ENCODE data around the gene HDAC6. TPM values are rescaled to one million over a fixed set of nuclear protein-coding genes. Genes with fewer than 3 reads are reported as not detected.

HDAC6 gene
- polyA plus RNA-seq, 1 donor from 2014 or later = 161 TPM

- no peak overlapping the region for H3K4me2 ChIP-seq (ENCODE audit: low read length)
- TF ChIP-seq REST (IDR thresholded peaks at IDR 0.05; ENCODE audit: borderline replicate concordance) (no peak), EP300 (conservative IDR thresholded peaks at IDR 0.05; ENCODE audit: poor library complexity, severe bottlenecking) (no peak)
- H3K27ac ChIP-seq (ENCODE audit: low read length) = no peak overlapping the region
- no peaks in the 10 kb centered on the region for H3K27me3 ChIP-seq (ENCODE audit: insufficient read depth, low read depth, low read length)
- no peaks in the 10 kb centered on the region for H3K9me3 ChIP-seq (ENCODE audit: low read length)
- H3K79me2 ChIP-seq (replicated peaks; ENCODE audit: insufficient read depth, low read length) = no peaks in the 10 kb centered on the region
- H2AFZ ChIP-seq (ENCODE audit: low read depth, low read length) = no peak overlapping the region
- no peak overlapping the region for H3K4me3 ChIP-seq (ENCODE audit: low read length)
- H3K36me3 ChIP-seq (ENCODE audit: insufficient read depth, low read length) = no peaks in the 10 kb centered on the region
- no peaks in the 10 kb centered on the region for H4K20me1 ChIP-seq (ENCODE audit: insufficient read depth)
- H3K9me2 ChIP-seq (ENCODE audit: insufficient read depth, low read length) = no peaks in the 10 kb centered on the region
- H3F3A ChIP-seq (ENCODE audit: insufficient read depth, low read length, poor library complexity, severe bottlenecking) = no peaks in the 10 kb centered on the region
- H3K9ac ChIP-seq (ENCODE audit: low read length) = no peak overlapping the region
Observed at GRCh38 chrX:48785540-48786214, 16.2 kb upstream of the HDAC6 start.

- Histone ChIP-seq H3K27ac (ENCODE audit: low read length) (no peak within 1 kb of the TSS), H3F3A (ENCODE audit: insufficient read depth, low read length, poor library complexity, severe bottlenecking) (no peaks in the 10 kb centered on the region), H4K20me1 (ENCODE audit: insufficient read depth) (no peaks in the 10 kb centered on the region), H3K9me3 (ENCODE audit: low read length) (no peaks in the 10 kb centered on the region), H3K79me2 (replicated peaks; ENCODE audit: insufficient read depth, low read length) (no peaks in the 10 kb centered on the region), H2AFZ (ENCODE audit: low read depth, low read length) (no peak within 1 kb of the TSS), H3K36me3 (ENCODE audit: insufficient read depth, low read length) (no peaks in the 10 kb centered on the region), H3K4me3 (ENCODE audit: low read length) (no peak within 1 kb of the TSS), H3K9me2 (ENCODE audit: insufficient read depth, low read length) (no peaks in the 10 kb centered on the region), H3K27me3 (ENCODE audit: insufficient read depth, low read depth, low read length) (no peaks in the 10 kb centered on the region), H3K9ac (ENCODE audit: low read length) (no peak within 1 kb of the TSS), H3K4me2 (ENCODE audit: low read length) (no peak within 1 kb of the TSS)
- no peak for TF ChIP-seq RAD21 (conservative IDR thresholded peaks at IDR 0.05)
- TF ChIP-seq POLR2AphosphoS5 (IDR thresholded peaks at IDR 0.05) = no peak
- no peak for TF ChIP-seq REST (IDR thresholded peaks at IDR 0.05; ENCODE audit: borderline replicate concordance)
- no peak for TF ChIP-seq MXI1 (conservative IDR thresholded peaks at IDR 0.05; ENCODE audit: poor library complexity, severe bottlenecking)
- no peak for TF ChIP-seq TAF1 (IDR thresholded peaks at IDR 0.05; ENCODE audit: low read depth)
- no peak for TF ChIP-seq SMC3 (conservative IDR thresholded peaks at IDR 0.05; ENCODE audit: poor library complexity)
- TF ChIP-seq CTCF (IDR thresholded peaks at IDR 0.05; ENCODE audit: poor library complexity, severe bottlenecking) = no peak
- TF ChIP-seq EZH2 (IDR thresholded peaks at IDR 0.05; ENCODE audit: borderline replicate concordance, insufficient read depth, low read length, poor library complexity, severe bottlenecking) = no peak
- TF ChIP-seq EP300 (conservative IDR thresholded peaks at IDR 0.05; ENCODE audit: poor library complexity, severe bottlenecking) = no peak
Observed at GRCh38 chrX:48786341-48786800, 15.5 kb upstream of the HDAC6 start, which contains the start of gene GATA1. GATA1 (plus strand) TSS chrX:48786590; CDS start chrX:48791110, 4,520 bp downstream.

All from neural cell (in vitro differentiated cells).